Measurements from ENCODE around the gene ANTXR1. TPM values are rescaled to one million over a fixed set of nuclear protein-coding genes. Genes with fewer than 3 reads are reported as not detected.

Gene ANTXR1
- total RNA-seq, 1 donor from 2014 or later = 144 TPM

DNA sequence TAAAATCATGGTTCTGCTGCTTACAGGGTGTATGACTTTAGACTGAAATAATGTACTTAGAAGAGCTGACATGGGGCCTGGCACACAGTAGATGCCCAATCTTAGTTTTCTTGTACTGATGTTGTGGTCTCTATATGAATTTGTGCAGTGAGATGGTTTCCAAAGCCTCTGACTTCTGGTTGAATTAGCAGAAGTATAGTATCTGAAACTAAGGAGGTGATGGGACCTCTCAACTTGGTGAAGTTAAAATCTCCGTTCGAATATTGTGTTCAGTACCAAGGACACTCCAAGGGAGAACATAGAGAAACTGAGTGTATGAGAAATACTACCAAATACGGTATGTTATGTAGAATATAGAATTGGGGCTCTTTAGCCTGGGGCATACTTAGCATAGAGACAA lies 120.9 kb downstream of the ANTXR1 start:
- Mint-ChIP-seq H3K36me3 (peaks cover 37% of the 10 kb centered on the region), H3K27me3 (ENCODE audit: low read depth) (no peaks in the 10 kb centered on the region), H3K9me3 (no peaks in the 10 kb centered on the region), H3K27ac (no peak overlapping the region), H3K4me1 (peaks cover 8% of the 10 kb centered on the region), H3K4me3 (no peak overlapping the region)
- TF ChIP-seq, protein P1, sequence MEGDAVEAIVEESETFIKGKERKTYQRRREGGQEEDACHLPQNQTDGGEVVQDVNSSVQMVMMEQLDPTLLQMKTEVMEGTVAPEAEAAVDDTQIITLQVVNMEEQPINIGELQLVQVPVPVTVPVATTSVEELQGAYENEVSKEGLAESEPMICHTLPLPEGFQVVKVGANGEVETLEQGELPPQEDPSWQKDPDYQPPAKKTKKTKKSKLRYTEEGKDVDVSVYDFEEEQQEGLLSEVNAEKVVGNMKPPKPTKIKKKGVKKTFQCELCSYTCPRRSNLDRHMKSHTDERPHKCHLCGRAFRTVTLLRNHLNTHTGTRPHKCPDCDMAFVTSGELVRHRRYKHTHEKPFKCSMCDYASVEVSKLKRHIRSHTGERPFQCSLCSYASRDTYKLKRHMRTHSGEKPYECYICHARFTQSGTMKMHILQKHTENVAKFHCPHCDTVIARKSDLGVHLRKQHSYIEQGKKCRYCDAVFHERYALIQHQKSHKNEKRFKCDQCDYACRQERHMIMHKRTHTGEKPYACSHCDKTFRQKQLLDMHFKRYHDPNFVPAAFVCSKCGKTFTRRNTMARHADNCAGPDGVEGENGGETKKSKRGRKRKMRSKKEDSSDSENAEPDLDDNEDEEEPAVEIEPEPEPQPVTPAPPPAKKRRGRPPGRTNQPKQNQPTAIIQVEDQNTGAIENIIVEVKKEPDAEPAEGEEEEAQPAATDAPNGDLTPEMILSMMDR (IDR thresholded peaks at IDR 0.05; ENCODE audit: unreplicated experiment) = no peak
- no peak for DNase-seq (ENCODE audit: low spot score in 2 of 2, unreplicated experiment in 2 of 2)

DNA sequence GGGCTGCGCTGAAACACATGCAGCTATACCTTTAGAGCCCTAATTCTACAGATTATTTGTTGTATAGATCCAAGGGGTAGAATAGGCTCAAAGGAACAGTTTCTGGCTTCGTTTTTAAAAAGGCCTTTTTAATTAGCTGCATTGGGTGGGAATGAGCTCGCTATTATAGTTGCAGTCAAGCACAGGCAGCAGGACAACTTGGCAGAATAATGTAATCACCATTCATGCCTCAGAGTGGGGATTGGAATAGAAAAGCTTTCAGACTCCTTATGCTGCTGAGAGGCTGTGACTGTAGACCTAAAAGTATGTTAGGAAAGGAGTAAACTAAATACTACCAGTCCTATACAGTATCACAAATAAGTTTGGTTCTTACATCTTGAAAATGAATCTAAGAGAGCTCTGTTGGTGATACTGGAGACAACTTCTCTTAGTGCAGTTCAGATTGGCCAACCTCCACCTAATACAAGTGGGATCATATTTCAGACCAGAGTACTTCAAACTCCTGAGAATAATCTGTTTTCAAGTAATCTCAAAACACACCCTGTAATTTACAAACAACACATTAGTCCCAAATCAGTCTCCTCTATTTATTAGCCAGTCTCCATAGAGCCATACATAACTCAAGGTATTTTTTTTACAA lies 121.4 kb downstream of the ANTXR1 start:
- H3K4me3 Mint-ChIP-seq = no peak overlapping the region
- peaks cover 33% of the 10 kb centered on the region for H3K36me3 Mint-ChIP-seq
- no peak overlapping the region for H3K27ac Mint-ChIP-seq
- DNase-seq (ENCODE audit: low spot score in 2 of 2, unreplicated experiment in 2 of 2) = no peak
- peaks cover 13% of the 10 kb centered on the region for H3K4me1 Mint-ChIP-seq
- no peaks in the 10 kb centered on the region for H3K9me3 Mint-ChIP-seq
- TF ChIP-seq, protein P1 (IDR thresholded peaks at IDR 0.05; ENCODE audit: unreplicated experiment) = no peak
- no peaks in the 10 kb centered on the region for H3K27me3 Mint-ChIP-seq (ENCODE audit: low read depth)

DNA sequence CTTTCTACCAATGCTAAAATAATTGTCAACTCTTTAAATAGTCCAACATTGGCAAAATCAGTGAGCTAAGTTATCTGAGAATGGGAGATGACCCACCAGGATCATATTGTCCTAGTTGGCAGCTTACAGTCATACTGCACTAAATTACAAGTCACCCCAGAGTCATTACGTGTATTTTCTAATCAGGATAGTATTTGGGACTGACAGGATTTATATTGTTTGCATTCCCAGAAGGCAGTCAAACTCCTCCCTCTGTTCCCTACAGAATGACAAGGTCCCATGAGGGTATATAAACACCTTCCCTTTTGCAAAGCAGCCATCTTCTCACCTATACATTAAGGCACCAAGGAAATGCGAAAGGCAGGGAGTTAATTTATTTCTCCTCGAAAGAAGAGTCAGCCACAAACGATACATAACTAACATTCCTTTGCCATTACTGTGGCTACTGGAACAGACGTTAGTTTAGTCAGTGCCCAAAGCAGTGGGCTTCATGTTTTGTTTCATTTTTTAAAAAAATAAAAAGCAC lies 125.3 kb downstream of the ANTXR1 start:
- Mint-ChIP-seq H3K4me3 (no peak overlapping the region), H3K27me3 (ENCODE audit: low read depth) (no peaks in the 10 kb centered on the region), H3K4me1 (peaks cover 28% of the 10 kb centered on the region), H3K27ac (no peak overlapping the region), H3K9me3 (no peaks in the 10 kb centered on the region), H3K36me3 (peaks cover 17% of the 10 kb centered on the region)
- TF ChIP-seq, protein P1 (IDR thresholded peaks at IDR 0.05; ENCODE audit: unreplicated experiment) = no peak
- DNase-seq (ENCODE audit: low spot score in 2 of 2, unreplicated experiment in 2 of 2) = no peak

DNA sequence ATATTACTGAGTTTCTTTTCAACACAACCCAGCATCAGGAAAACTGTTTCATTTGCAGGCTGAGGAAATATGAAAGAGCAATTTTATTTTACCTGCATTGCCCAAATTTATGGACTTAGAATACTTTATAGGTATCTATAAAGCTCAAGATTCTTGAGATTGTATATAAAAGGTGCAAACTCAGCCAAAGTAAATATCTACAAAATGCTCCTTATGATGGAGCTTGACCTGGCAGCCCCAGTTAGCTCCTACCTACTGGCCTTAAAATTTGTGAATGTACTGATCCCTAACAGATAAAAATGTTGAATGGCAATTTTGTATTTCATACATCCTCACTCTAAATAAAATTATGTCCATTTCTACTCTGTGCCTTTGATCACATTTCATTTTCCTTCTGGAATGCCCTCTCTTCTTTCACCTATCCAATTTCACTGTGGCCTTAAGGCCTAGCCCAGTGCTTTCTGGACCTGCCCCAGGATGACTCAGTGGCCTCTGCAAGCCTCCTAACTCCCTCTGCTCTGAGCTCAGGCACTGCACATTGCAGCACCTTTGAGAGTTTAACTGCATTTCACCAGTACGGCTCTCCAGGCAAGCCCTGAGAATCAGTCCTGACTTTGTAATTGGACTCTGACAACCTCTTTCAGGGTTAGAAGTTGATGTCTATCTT lies 125.9 kb downstream of the ANTXR1 start:
- no peaks in the 10 kb centered on the region for H3K27me3 Mint-ChIP-seq (ENCODE audit: low read depth)
- H3K9me3 Mint-ChIP-seq = no peaks in the 10 kb centered on the region
- peaks cover 28% of the 10 kb centered on the region for H3K4me1 Mint-ChIP-seq
- DNase-seq (ENCODE audit: low spot score in 2 of 2, unreplicated experiment in 2 of 2) = no peak
- TF ChIP-seq, protein P1 (IDR thresholded peaks at IDR 0.05; ENCODE audit: unreplicated experiment) = no peak
- H3K36me3 Mint-ChIP-seq = peaks cover 13% of the 10 kb centered on the region
- no peak overlapping the region for H3K4me3 Mint-ChIP-seq
- peak overlapping the region; percentile 44 for H3K27ac Mint-ChIP-seq

DNA sequence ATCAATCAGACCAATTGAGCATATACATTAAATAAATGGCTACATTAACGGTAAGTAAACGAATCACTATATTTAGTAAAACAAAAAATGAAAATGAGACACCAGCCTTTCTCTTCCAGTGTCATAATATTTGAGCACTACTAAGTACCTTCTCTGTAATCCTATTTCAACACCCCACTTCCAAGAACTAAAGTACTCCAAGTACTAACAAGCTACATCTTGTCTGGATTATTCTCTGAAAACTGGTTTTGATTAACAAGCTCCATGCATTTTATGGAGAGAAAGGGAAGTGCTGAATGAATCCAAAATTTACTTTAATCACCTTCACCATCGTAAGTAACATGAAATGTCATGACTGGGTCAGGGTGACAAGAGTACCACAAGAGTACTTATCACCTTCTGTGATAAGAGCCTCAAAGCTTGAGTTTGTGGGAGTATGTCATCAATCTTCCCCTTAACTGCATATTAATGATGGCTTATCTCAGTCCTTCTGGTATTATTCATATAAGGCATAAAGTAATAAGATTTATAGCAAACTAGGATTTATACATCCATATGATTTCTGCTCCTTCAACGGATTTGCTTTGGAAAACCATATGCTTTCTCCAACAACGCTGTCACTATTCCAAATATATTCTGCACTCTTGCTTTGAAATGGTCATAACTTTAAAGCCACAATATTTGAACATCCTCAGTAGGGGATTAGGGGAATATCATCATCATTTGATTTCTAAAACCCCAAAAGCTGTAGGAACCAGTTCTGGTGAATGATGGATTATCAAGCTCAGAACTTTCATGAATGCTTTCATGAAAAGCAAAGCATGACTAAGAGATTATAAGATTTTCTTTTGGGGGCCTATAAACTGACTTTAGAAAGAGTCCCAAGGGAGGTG lies 127.0 kb downstream of the ANTXR1 start:
- H3K4me3 Mint-ChIP-seq = no peak overlapping the region
- no peak for DNase-seq (ENCODE audit: low spot score in 2 of 2, unreplicated experiment in 2 of 2)
- H3K9me3 Mint-ChIP-seq = no peaks in the 10 kb centered on the region
- peaks cover 28% of the 10 kb centered on the region for H3K4me1 Mint-ChIP-seq
- no peaks in the 10 kb centered on the region for H3K27me3 Mint-ChIP-seq (ENCODE audit: low read depth)
- H3K27ac Mint-ChIP-seq = no peak overlapping the region
- TF ChIP-seq, protein P1 (IDR thresholded peaks at IDR 0.05; ENCODE audit: unreplicated experiment) = no peak
- peaks cover 9% of the 10 kb centered on the region for H3K36me3 Mint-ChIP-seq
